Stimulated activated CD4-positive, alpha-beta T cell treated with anti-CD3 and anti-CD28 coated beads, Interleukin-12 subunit alpha, Interleukin-12 subunit beta, amount 100 ng/mL, for 48 hours (primary cell): ENCODE data around the gene CDCA3.
A peak's percentile ranks its signal among the peaks of the same experiment; 100 is the strongest.

Experiments
- DNase-seq, 3 donors: peaks; one replicate each; pipeline ENCODE4 v3.0.0-alpha.2; 2020; ENCODE audit warnings: low read depth in 2 of 3, low spot score in 1 of 3

Gene CDCA3

GRCh38 chr12:6833189-6833890 lies 17.7 kb downstream of the CDCA3 start:
- DNase-seq, result no peak

- no peak for DNase-seq
Measured at GRCh38 chr12:6832125-6832524, 19.0 kb downstream of the CDCA3 start.

- no peak for DNase-seq
Measured at GRCh38 chr12:6831450-6831995, 19.6 kb downstream of the CDCA3 start.

DNA sequence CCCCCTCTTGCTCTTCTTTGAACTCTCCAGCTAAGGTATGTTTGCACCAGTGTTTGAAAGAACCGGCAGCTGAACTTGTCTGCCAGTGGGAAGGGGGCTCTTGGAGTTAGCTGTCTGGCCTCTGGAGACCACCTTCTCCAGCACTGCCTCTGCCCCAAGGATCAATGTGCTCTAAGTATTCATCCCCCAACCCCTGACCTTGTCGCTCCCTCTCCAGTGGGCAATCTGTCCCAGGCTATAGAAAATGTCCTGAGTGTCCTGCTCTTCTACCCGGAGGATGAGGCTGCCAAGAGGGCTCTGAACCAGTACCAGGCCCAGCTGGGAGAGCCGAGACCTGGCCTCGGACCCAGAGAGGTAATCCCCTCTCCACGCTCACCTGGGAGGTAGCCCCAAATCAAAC lies 20.1 kb downstream of the CDCA3 start:
- DNase-seq, result no peak

- DNase-seq, result no peak
Measured at GRCh38 chr12:6830286-6830890, 20.7 kb downstream of the CDCA3 start.

DNA sequence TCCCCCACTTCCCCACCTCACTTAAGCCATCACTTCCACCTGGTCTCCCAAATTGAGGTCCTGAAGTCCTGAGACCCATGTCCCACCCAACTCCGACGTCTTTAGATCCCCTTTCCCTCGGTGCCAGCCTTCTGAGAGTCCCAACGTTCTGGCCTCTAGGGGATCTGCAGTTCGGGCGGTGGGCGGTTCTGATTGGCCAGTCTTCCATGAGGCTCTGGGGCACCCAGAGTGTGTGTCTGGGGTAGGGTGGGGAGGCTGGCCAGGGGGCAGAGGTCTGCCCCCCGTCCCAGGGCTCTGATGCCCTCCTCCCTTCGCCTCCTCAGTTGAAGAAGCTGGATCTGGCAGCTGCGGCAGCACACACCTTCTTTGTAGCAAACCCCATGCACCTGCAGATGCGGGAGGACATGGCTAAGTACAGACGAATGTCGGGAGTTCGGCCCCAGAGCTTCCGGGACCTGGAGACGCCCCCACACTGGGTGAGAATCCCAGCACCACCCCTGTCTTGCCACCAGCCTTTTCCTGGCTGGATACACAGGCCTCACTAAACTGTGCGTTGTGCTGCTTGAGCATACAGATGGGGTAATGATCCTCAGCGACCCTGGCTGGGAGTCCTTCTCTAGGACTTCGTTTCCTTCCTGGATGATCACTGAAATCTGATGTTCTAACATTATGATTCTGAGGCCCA lies 21.4 kb downstream of the CDCA3 start:
- no peak for DNase-seq

DNA sequence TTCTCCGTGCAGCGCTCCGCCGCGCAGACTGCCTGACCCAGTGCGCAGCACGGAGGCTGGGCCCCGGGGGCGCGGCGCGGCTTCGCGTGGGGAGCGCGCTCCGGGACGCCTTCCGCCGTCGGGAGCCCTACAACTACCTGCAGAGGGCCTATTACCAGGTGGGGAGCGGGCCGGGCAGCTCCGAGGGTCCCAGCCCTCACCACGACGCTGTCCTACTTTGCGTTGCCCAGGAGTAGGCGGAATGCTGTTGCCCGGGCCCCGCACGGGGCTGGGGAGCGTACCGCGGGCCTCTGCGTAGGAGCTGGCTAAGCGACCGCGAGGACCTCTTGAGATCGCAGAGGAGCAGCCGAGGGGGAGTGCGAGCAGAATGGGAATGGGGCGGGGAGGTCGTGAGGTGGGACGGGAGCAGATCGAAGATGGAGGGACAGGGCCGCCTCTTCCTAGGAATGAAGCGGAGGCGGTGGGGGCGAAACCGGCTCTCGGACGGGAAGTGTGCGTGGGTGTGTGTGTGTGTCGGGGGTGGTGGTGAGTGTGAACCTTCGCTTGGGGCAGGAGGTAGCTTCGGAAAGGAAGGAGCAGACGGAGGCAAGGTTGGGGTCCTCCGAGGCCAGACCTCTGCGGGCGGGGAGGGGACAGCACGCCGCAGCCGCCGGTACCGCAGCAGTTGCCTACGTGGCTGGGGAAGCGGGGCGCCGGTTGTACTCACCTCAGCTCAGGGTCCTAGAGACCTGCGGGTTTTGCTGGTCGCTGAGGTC lies 22.1 kb downstream of the CDCA3 start:
- DNase-seq, result no peak

DNA sequence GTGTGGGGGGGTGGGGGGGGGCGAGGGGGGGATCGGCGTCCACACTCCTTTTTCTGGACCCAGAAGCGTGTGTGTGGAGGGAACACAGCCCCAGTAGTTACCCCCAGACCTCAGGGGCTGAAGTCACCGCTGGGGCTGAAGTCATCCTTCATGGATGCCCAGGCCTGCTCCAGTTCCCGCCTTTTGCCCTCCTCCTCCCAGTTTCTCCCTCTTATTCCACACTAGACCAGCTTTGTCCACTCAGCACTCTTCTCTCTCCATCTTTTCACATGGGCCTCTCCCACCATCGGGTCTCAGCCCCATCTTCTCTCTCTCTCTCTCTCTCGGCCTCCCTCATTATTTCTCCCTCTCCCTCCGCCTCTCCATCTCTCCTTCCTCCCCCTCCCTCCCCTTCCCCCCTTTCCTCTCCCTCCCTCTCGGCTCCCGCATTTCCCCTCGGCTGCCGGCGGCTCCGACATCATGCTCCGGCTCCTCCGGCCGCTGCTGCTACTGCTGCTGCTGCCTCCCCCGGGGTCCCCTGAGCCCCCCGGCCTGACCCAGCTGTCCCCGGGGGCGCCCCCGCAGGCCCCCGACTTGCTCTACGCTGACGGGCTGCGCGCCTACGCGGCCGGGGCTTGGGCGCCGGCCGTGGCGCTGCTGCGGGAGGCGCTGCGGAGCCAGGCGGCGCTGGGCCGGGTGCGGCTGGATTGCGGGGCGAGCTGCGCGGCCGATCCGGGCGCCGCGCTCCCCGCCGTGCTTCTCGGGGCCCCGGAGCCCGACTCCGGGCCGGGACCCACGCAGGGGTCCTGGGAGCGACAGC lies 22.9 kb downstream of the CDCA3 start, which contains the start of gene P3H3:
Gene P3H3 (plus strand): TSS at position 426 of the 799 bp plus-strand sequence. CDS start 34 bp downstream, at position 460.
- DNase-seq, result no peak

DNA sequence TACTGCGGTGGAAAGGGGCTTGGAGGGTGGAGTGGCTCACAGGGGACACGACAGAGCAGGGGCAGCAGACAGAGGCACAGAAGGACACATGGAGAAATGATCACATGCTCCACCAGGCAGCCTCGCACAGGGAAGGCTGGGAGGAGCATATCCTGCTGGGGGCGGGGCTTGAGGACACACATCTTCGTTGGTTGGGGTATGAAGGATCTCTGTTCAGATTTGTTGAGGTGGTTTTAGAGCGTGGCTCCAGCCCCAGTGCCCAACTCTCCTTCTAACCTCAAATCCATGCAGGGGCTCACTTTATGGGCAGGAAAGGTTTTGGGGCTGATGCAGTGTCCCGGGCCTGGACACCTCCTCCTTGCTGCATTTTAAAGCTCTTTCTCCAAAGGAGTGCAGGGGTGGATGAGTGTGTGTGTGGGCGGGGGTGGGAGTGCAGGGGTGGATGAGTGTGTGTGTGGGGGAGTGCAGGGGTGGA lies 23.6 kb downstream of the CDCA3 start:
- DNase-seq, result peak in 2 of 3 donors; percentile 51 to 63

- DNase-seq, result no peak
Measured at GRCh38 chr12:6826734-6827436, 24.2 kb downstream of the CDCA3 start.

GRCh38 chr12:6826125-6826733 lies 24.9 kb downstream of the CDCA3 start:
- no peak for DNase-seq

- peak; percentile 74 to 92 (median 79) for DNase-seq
Measured at GRCh38 chr12:6825398-6826124, 25.5 kb downstream of the CDCA3 start.

- no peak for DNase-seq
Measured at GRCh38 chr12:6824901-6825381, 26.1 kb downstream of the CDCA3 start.

GRCh38 chr12:6824085-6824775 lies 26.9 kb downstream of the CDCA3 start:
- DNase-seq, result no peak

GRCh38 chr12:6823182-6824084 lies 27.7 kb downstream of the CDCA3 start:
- no peak for DNase-seq

DNA sequence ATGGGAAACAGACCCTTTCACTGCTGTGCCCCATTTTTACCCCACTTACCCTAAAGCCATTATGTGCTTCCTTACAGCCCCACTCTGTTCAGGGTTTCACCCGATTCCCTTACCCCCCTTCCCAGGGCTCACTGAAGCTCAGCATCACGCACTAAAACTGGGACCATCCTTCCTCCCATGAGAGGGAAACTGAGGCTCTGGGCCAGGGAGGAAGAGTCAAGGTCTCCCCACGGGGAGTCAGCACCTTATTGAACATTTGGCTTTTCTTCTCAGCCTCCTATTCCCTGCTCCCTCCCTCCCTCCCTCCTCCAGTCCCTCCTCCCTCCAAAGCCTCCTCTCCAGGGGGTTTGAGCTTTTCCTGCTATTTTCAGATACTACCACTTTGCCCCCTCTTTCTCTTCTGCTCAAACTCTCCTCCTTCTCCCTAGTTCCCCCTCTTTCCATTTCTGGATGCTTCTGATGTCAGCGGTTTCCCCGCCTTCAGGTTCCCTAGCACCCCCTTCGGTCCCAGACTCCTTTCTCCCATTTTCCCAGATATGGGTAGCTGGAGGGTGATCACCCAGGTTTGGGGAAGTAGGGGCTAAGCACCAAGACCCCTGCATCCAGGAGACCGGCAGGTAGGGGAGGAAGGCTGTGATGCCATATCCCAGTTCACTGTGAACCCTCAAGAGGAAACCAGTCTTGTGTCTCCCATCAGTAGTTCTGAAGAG lies 28.5 kb downstream of the CDCA3 start:
- DNase-seq, result no peak
